ENCODE measurements around the gene OSM.

OSM gene

DNA sequence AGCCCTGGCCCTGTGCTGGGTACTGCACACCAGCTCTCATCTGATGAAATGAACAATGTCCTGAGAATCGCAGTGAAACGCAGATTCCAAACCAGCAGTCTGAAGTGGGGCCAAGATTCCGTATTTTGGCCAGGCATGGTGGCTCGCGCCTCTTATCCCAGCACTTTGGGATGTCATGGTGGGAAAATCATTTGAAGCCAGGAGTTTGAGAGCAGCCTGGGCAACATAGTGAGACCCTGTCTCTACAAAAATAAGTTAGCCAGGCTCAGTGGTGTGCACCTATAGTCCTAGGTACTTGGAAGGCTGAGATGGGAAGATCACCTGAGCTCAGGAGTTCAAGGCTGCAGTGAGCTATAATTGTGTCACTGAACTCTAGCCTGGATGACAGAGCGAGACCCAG lies 33.1 kb downstream of the OSM start:
- H3K27ac ChIP-seq (ENCODE audit: low read depth, low read length, poor library complexity, severe bottlenecking): no peak overlapping the region
- H2AFZ ChIP-seq (ENCODE audit: low read length): no peak overlapping the region
- H3K4me1 ChIP-seq (ENCODE audit: insufficient read depth, low read length, severe bottlenecking): no peaks in the 10 kb centered on the region
- H3K27me3 ChIP-seq (ENCODE audit: insufficient read depth, low read length): no peaks in the 10 kb centered on the region
- no peak overlapping the region for H3K4me3 ChIP-seq (ENCODE audit: low read depth, low read length, poor library complexity, severe bottlenecking)
- no peaks in the 10 kb centered on the region for H4K20me1 ChIP-seq (ENCODE audit: insufficient read depth, low read length)
- no peak overlapping the region for H3K9ac ChIP-seq (ENCODE audit: low read length)
- no peaks in the 10 kb centered on the region for H3K36me3 ChIP-seq (ENCODE audit: insufficient read depth, low read length)
- no peak overlapping the region for H3K4me2 ChIP-seq (ENCODE audit: low read length)
- H3K9me3 ChIP-seq (ENCODE audit: low read length): no peaks in the 10 kb centered on the region
- H3F3A ChIP-seq (ENCODE audit: insufficient read depth, low read length): no peaks in the 10 kb centered on the region
- H3K79me2 ChIP-seq (ENCODE audit: insufficient read depth, low read length): no peaks in the 10 kb centered on the region
- TF ChIP-seq CTCF (IDR thresholded peaks at IDR 0.05; ENCODE audit: low read length) (no peak), EZH2 (IDR thresholded peaks at IDR 0.05; ENCODE audit: borderline replicate concordance, low read length) (no peak)
- no peaks in the 10 kb centered on the region for H3K9me2 ChIP-seq (ENCODE audit: low read depth, low read length)

DNA sequence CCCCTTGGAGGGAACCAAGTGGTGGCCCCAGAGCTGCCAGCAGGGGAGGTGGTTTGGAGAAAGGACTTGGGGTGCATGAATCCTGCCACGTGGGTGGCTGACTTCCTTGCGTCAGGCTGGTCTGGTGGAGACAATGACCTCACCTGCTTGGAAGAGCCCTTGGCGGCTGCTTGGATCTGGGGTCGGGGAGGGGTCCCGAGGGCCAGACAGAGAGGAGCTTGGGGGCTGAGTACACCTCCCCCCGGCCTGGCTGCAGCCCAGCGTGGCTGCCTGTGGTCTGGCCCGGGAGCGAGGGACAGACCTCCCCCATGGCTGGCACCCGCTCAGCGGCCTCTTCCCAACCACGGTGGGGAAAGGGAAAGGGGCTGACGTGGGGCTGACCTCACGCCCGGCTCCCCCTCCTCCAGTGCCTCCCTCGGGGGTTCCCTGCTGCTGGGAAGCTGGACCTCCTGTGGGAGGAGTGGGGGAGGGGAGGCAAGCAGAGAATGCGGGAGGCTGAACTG lies 33.9 kb downstream of the OSM start:
- Histone ChIP-seq H3K9me3 (ENCODE audit: low read length) (no peaks in the 10 kb centered on the region), H3K4me2 (ENCODE audit: low read length) (no peak overlapping the region), H3K27me3 (ENCODE audit: insufficient read depth, low read length) (no peaks in the 10 kb centered on the region), H2AFZ (ENCODE audit: low read length) (no peak overlapping the region), H3K36me3 (ENCODE audit: insufficient read depth, low read length) (no peaks in the 10 kb centered on the region), H3K79me2 (ENCODE audit: insufficient read depth, low read length) (no peaks in the 10 kb centered on the region), H3K27ac (ENCODE audit: low read depth, low read length, poor library complexity, severe bottlenecking) (no peak overlapping the region), H3K4me1 (ENCODE audit: insufficient read depth, low read length, severe bottlenecking) (no peaks in the 10 kb centered on the region), H3K9ac (ENCODE audit: low read length) (no peak overlapping the region), H3K9me2 (ENCODE audit: low read depth, low read length) (no peaks in the 10 kb centered on the region), H3F3A (ENCODE audit: insufficient read depth, low read length) (no peaks in the 10 kb centered on the region), H4K20me1 (ENCODE audit: insufficient read depth, low read length) (no peaks in the 10 kb centered on the region), H3K4me3 (ENCODE audit: low read depth, low read length, poor library complexity, severe bottlenecking) (no peak overlapping the region)
- TF ChIP-seq EZH2 (IDR thresholded peaks at IDR 0.05; ENCODE audit: borderline replicate concordance, low read length): no peak
- TF ChIP-seq CTCF (IDR thresholded peaks at IDR 0.05; ENCODE audit: low read length): no peak

GRCh38 chr22:30230787-30231461 lies 35.7 kb downstream of the OSM start:
- Histone ChIP-seq H2AFZ (ENCODE audit: low read length) (no peak overlapping the region), H3K27ac (ENCODE audit: low read depth, low read length, poor library complexity, severe bottlenecking) (no peak overlapping the region), H3K9ac (ENCODE audit: low read length) (no peak overlapping the region), H3K9me2 (ENCODE audit: low read depth, low read length) (no peaks in the 10 kb centered on the region), H3K36me3 (ENCODE audit: insufficient read depth, low read length) (no peaks in the 10 kb centered on the region), H3K4me3 (ENCODE audit: low read depth, low read length, poor library complexity, severe bottlenecking) (no peak overlapping the region), H3K4me1 (ENCODE audit: insufficient read depth, low read length, severe bottlenecking) (no peaks in the 10 kb centered on the region), H3K4me2 (ENCODE audit: low read length) (no peak overlapping the region), H3K27me3 (ENCODE audit: insufficient read depth, low read length) (peaks cover 3% of the 10 kb centered on the region; the same call in 1 of the 2 replicates), H3K79me2 (ENCODE audit: insufficient read depth, low read length) (no peaks in the 10 kb centered on the region), H4K20me1 (ENCODE audit: insufficient read depth, low read length) (no peaks in the 10 kb centered on the region), H3F3A (ENCODE audit: insufficient read depth, low read length) (no peaks in the 10 kb centered on the region), H3K9me3 (ENCODE audit: low read length) (no peaks in the 10 kb centered on the region)
- TF ChIP-seq EZH2 (IDR thresholded peaks at IDR 0.05; ENCODE audit: borderline replicate concordance, low read length): no peak
- no peak for TF ChIP-seq CTCF (IDR thresholded peaks at IDR 0.05; ENCODE audit: low read length)
